Parathyroid adenoma (tissue), 2 donors: ENCODE results near the gene IGLON5.

Experiments
- H2AFZ ChIP-seq: fragments of 300-600 bp; sonication (generic); one replicate; pipeline ENCODE4 v1.7.0; 2017; ENCODE audit warnings: antibody characterized with exemption, mild to moderate bottlenecking
- H3K27ac ChIP-seq: fragments of 300-600 bp; sonication (generic); one replicate; pipeline ENCODE4 v1.7.0; 2017
- H3K27me3 ChIP-seq: fragments of 300-600 bp; sonication (generic); one replicate; pipeline ENCODE4 v1.7.0; 2017; ENCODE audit warnings: low read length; ENCODE audit not compliant: control insufficient read depth, insufficient read depth
- H3K36me3 ChIP-seq: fragments of 300-600 bp; sonication (generic); one replicate; pipeline ENCODE4 v1.7.0; 2017; ENCODE audit warnings: low read length; ENCODE audit not compliant: control insufficient read depth, insufficient read depth
- H3K4me1 ChIP-seq: fragments of 300-600 bp; sonication (generic); one replicate; pipeline ENCODE4 v1.7.0; 2017; ENCODE audit warnings: control low read depth
- H3K4me2 ChIP-seq: fragments of 300-600 bp; sonication (generic); one replicate; pipeline ENCODE4 v1.7.0; 2017; ENCODE audit warnings: low read length
- H3K4me3 ChIP-seq: fragments of 300-600 bp; sonication (generic); one replicate; pipeline ENCODE4 v1.7.0; 2017; ENCODE audit warnings: low read depth, low read length
- H3K79me2 ChIP-seq: fragments of 300-600 bp; sonication (generic); one replicate; pipeline ENCODE4 v1.7.0; 2017; ENCODE audit warnings: control low read depth
- H3K9ac ChIP-seq: fragments of 300-600 bp; sonication (generic); one replicate; pipeline ENCODE4 v1.7.0; 2017; ENCODE audit warnings: mild to moderate bottlenecking
- H3K9me3 ChIP-seq: fragments of 300-600 bp; sonication (generic); one replicate; pipeline ENCODE4 v1.7.0; 2017; ENCODE audit warnings: low read length; ENCODE audit not compliant: control insufficient read depth
- CTCF ChIP-seq: fragments of 300-600 bp; sonication (generic); IDR thresholded peaks from one replicate; pipeline ENCODE4 v1.7.0; 2017; ENCODE audit warnings: antibody characterized with exemption, mild to moderate bottlenecking
- donor health status: primary hyperparathyroidism.

The IGLON5 gene

GRCh38 chr19:51339313-51339686, 27.9 kb downstream of the IGLON5 start:
- no peak for TF ChIP-seq CTCF
- Histone ChIP-seq H2AFZ (peak overlapping the region; percentile 77), H3K9me3 (no peaks in the 10 kb centered on the region), H3K79me2 (no peaks in the 10 kb centered on the region), H3K9ac (no peak overlapping the region), H3K4me3 (peak overlapping the region; percentile 72), H3K4me2 (peak overlapping the region; percentile 77), H3K36me3 (no peaks in the 10 kb centered on the region), H3K4me1 (peaks cover 12% of the 10 kb centered on the region), H3K27me3 (no peaks in the 10 kb centered on the region), H3K27ac (peak overlapping the region; percentile 56)

- Histone ChIP-seq H3K9ac (no peak overlapping the region), H3K27ac (peak overlapping the region; percentile 56)
These were observed 28.5 kb downstream of the IGLON5 start for GRCh38 chr19:51339687-51340656.

GRCh38 chr19:51341066-51341465, 29.6 kb downstream of the IGLON5 start:
- Histone ChIP-seq H3K9me3 (no peaks in the 10 kb centered on the region), H3K9ac (no peak overlapping the region), H3K27me3 (no peaks in the 10 kb centered on the region), H3K27ac (no peak overlapping the region), H3K36me3 (no peaks in the 10 kb centered on the region), H3K79me2 (no peaks in the 10 kb centered on the region), H3K4me3 (no peak overlapping the region), H3K4me2 (no peak overlapping the region), H3K4me1 (peaks cover 12% of the 10 kb centered on the region), H2AFZ (no peak overlapping the region)
- no peak for TF ChIP-seq CTCF

More at GRCh38 chr19:51339687-51340656, 28.5 kb downstream of the IGLON5 start:
- peak; percentile 17 for TF ChIP-seq CTCF
- H3K9me3 ChIP-seq = no peaks in the 10 kb centered on the region
- no peaks in the 10 kb centered on the region for H3K79me2 ChIP-seq
- H3K36me3 ChIP-seq = no peaks in the 10 kb centered on the region
- H3K4me2 ChIP-seq = peak overlapping the region; percentile 77
- H3K4me3 ChIP-seq = peak overlapping the region; percentile 72
- peaks cover 12% of the 10 kb centered on the region for H3K4me1 ChIP-seq
- no peaks in the 10 kb centered on the region for H3K27me3 ChIP-seq
- peak overlapping the region; percentile 81 for H2AFZ ChIP-seq

GRCh38 chr19:51341976-51342580, 30.6 kb downstream of the IGLON5 start, which contains the start of gene VSIG10L:
Gene VSIG10L (minus strand): TSS chr19:51342139. CDS start chr19:51342124, 15 bp downstream.
- Histone ChIP-seq H3K27me3 (no peaks in the 10 kb centered on the region), H3K9ac (no peak within 1 kb of the TSS), H3K4me3 (no peak within 1 kb of the TSS), H3K4me2 (no peak within 1 kb of the TSS), H2AFZ (peak within 1 kb of the TSS; percentile 50), H3K27ac (peak within 1 kb of the TSS; percentile 43), H3K36me3 (no peaks in the 10 kb centered on the region), H3K9me3 (no peaks in the 10 kb centered on the region), H3K79me2 (no peaks in the 10 kb centered on the region), H3K4me1 (peaks cover 12% of the 10 kb centered on the region)
- TF ChIP-seq CTCF = no peak
